PFSK-1 (cell line): Measurements from ENCODE around the gene CACNB3.

Experiments
- FOXP2 ChIP-seq: optimal IDR thresholded peaks from 2 replicates; pipeline ENCODE3; 2011; ENCODE audit warnings: borderline replicate concordance, control low read depth, inconsistent platforms; ENCODE audit not compliant: insufficient read depth; ENCODE audit errors: extremely low read length, extremely low read depth
- POLR2AphosphoS5 ChIP-seq: IDR thresholded peaks from 2 replicates; pipeline ENCODE4 v1.6.1; 2012; ENCODE audit warnings: low read depth, mild to moderate bottlenecking, control low read depth, low read length, moderate library complexity
- REST ChIP-seq, 2 experiments: IDR thresholded peaks; 2 replicates each; pipeline versions ENCODE4 v1.6.1 to v1.8.0; 2011 to 2012; ENCODE audit warnings: low read depth in 2 of 2, low read length in 2 of 2, control low read depth in 1 of 2, inconsistent platforms in 1 of 2, mild to moderate bottlenecking in 1 of 2, moderate library complexity in 1 of 2; ENCODE audit not compliant: insufficient read depth in 1 of 2
- SIN3A ChIP-seq: IDR thresholded peaks from 2 replicates; pipeline ENCODE4 v1.6.1; 2012; ENCODE audit warnings: mild to moderate bottlenecking, low read length, moderate library complexity, borderline replicate concordance; ENCODE audit not compliant: insufficient read depth
- TAF1 ChIP-seq: IDR thresholded peaks from 2 replicates; pipeline ENCODE4 v1.6.1; 2012; ENCODE audit warnings: low read length, control low read depth, borderline replicate concordance; ENCODE audit not compliant: insufficient read depth

Gene CACNB3

GRCh38 chr12:48875944-48876515 is 57.7 kb downstream of the CACNB3 start:
- TF ChIP-seq SIN3A (no peak), REST (IDR thresholded peaks at IDR 0.05; ENCODE audit: insufficient read depth in 1 of 2, low read depth in 2 of 2, low read length in 2 of 2) (no peak), POLR2AphosphoS5 (no peak), FOXP2 (no peak), TAF1 (no peak)
